SK-MEL-5 (cell line): ENCODE measurements around the gene RRP1. TPM values are rescaled to one million over a fixed set of nuclear protein-coding genes. Genes with fewer than 3 reads are reported as not detected.

Experiments
- DNase-seq: peaks from one replicate; pipeline ENCODE4 v3.0.0-alpha.2; 2016; ENCODE audit warnings: low read depth, low spot score
- in situ Hi-C: cut with HindIII; loops from 2 replicates; pipeline ENCODE4 v1.10.0; 2016; ENCODE audit warnings: low sequenced_read_pairs, high pct_unique_total_duplicates, low pct_unique_long_range_greater_than_20kb
- total RNA-seq: library from RNA; depleted of rRNA; stranded (reverse); fragments of >200 nt; shearing (Covaris generic); gene quantifications from 2 replicates; pipeline ENCODE4 v1.2.3, GENCODE V29; 2014

Gene RRP1
- total RNA-seq, 1 experiment from 2014 or later = 23.1 TPM

GRCh38 chr21:43770066-43770655, 19.2 kb upstream of the RRP1 start:
- in situ Hi-C loops = no loop called here
- DNase-seq = no peak

DNA sequence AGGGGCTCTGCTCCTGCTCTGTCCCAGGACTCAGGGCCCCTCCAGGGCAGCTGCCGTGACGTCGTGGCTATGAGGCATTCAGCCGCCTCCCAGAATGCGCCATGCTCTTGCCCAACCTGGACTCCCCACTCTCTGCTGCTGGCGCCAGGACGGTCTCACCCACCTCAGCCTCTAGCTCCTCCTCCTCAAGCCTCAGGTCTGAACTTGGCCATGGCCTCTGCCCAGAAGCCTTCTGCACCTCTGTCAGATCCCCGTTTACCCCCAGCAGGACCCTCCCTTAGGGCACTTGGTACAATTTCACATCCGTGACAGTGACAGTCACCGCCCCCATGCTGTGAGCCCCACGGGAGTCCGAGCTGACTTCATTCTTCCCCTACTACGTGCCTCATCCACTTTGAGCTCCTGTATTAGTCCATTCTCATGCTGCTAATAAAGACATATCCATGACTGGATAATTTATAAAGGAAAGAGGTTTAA, 18.1 kb upstream of the RRP1 start:
- DNase-seq = peak; percentile 34
- in situ Hi-C loops = no loop called here

- in situ Hi-C loops = no loop called here
- peak; percentile 96 for DNase-seq
Measured at GRCh38 chr21:43771698-43772424, 17.5 kb upstream of the RRP1 start.

DNA sequence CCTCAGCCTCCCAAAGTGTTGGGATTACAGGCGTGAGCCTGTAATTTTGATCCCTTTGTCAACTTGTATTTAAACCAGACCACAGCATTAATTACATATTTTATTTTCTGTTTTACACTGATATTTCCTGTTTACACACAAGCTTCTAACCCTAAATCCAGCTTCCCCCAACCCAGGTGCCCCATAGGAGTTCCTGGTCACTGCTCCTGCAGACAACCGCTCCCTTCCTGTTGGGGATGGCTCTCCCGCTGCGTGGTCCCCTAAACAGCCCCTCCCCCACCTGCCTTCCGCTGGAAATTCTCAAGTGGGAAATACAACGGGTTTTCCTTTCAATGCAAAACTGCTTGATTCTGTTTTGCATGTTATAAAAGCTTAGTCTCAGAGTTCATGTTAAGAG, 17.0 kb upstream of the RRP1 start:
- DNase-seq = no peak
- in situ Hi-C loops = no loop called here

DNA sequence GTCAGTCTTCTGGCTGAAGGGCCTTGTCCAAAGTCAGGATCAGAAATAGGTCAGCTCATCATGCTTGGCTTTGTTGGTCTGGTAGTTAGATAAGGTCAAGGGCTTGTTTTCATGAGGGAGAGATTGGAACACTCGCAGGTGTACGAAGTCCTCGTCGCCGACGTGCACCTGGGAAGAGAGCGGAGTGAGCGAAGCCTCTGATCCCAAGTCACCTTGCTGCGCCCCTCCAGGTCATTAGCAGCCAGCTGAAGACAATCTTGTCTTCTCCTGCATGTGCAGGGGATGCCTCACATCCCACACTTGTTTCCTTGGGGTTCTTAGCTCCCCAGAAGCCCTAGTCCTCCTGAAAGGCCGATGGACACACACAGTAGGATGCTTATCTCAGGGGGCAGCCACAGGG, 15.2 kb upstream of the RRP1 start:
- in situ Hi-C loops = no loop called here

DNA sequence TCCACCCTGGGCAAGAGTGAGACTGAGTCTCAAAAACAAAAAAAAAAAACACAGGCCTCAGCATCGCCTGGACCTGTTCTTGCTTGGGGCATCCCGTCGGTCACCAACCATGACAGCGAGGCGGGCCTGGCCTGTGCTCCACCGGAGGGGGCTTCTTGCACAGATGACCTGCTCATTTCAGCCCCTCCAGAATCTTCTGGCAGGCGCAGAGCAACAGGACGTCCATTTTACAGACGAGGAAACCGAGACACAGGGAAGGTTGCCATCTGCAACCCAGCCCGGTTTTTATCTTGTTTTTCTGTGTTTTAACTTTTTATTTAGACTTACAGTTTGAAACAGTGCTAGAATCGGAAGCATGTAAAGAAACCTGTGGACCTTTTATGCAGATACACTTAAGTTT, 14.2 kb upstream of the RRP1 start:
- DNase-seq = no peak
- in situ Hi-C loops = no loop called here

More for the DNA sequence above, 15.2 kb upstream of the RRP1 start:
- no peak for DNase-seq

DNA sequence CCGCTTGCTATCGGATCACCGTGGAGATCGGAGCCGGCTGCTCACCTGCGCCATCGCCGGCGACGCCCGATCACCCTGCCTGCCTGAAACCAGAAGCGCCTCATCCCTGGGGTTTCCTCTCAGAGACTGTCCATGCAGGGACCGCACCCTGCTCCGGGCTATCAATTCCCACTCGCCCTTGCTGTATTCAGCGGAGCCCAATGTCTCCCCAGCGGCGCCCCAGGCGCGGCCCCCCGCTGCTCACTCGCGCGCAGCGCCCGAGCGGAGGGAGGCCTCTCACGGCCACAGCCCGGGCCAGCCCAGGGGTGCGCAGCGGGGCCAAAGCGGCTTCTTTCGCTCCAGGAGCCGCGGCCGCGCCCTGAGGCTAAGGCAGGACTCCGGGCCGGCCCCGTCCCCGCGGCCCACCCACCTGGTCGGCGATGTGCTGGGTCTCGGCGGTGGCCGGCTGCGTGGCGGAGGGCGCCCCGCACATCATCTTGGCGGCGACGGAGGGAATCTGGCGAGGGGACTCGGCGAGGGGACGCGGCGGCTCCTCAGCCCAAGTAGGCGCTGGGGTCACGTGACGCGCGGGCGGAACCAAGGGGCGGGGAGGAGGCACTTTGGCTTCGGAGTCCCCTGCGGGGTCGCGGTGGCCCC, 13.5 kb upstream of the RRP1 start, which contains the start of gene CSTB:
TSS of gene CSTB (minus strand) at position 514 of the 636 bp plus-strand sequence. CDS start at position 475, 39 bp downstream.
- in situ Hi-C loops = no loop called here
- DNase-seq = peak; percentile 60

DNA sequence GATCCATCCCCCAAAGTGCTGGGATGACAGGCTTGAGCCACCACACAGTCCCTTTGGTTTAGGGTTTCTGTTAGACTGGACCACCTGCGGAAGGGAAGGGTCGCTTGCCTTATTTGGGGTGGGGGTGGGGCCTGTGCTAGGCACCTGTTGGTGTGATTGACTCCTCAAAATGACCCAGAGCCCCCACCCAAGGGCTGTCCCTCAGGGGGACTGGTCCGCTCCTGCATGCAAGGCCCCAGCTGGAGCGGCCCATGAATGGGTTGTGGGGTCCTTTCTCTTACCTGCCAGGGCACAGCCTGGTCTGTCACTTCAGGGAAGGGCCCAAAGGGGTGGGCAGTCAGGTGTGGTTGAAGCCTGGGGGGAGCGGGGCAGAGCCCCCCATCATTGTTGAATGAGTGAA, 11.4 kb upstream of the RRP1 start:
- in situ Hi-C loops = no loop called here
- no peak for DNase-seq

DNA sequence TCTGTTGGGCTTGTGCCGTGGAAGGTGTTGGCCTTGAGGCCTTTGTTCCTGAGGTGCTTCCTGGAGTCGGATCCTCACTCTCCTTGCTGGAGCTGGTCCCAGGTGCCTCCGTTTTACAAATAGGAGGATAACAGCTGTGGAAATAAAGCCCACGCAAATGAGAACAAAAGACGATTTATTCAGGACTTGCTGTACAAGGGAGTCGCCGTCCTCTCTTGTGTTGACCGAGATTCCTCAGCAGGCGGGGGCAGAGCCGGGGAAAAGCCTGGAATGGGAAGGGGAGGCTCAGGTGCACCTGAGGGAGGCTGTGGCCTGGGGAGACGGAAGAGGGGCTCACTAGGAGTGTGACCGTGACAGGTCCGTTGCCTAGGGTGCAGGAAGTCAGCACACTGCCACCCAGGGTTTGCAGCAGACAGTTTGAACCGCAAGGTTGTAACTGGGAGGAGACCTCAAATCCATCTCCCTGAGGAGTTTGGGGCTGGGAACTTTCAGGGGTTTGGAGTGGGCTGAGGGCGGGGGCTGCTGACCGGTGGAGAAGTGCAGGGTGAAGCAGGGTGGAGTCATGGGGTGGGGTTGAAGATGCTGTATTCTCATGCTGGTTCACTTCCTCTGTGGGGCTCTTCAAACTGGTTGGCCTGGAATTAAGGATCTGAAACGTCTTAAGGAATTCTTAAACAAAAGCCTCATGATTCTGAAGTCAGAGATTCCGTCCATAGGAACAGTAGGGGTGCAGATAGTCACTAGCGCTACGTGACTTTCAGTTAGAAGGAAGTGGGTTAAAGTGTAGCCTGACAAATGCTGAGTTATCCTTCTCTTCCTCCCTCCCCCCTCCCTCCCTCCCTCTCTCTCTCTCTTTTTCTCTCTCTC, 10.7 kb upstream of the RRP1 start:
- in situ Hi-C loops = no loop called here
- peak; percentile 55 for DNase-seq

DNA sequence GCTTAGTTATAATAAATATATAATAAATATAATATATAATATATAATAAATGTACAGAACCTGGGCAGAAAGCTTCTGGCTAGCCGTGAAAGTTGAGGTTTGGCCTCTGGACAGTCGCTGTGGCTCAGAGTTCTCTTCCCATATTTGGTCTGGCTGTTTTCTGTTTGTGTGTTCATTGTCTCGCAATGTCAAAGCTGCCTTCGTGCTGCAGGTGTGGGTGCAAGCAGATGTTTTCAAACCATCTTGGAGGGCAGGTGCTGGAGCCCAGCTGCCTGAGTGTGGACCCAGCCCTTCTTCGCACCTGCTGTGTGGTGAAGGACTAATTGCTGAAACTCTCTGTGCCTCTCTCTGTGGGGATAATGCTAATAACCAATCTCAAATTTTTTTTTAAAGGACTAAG, 9.7 kb upstream of the RRP1 start:
- in situ Hi-C loops = no loop called here
- DNase-seq = no peak

GRCh38 chr21:43781846-43782245, 7.5 kb upstream of the RRP1 start:
- no peak for DNase-seq
- in situ Hi-C loops = no loop called here

DNA sequence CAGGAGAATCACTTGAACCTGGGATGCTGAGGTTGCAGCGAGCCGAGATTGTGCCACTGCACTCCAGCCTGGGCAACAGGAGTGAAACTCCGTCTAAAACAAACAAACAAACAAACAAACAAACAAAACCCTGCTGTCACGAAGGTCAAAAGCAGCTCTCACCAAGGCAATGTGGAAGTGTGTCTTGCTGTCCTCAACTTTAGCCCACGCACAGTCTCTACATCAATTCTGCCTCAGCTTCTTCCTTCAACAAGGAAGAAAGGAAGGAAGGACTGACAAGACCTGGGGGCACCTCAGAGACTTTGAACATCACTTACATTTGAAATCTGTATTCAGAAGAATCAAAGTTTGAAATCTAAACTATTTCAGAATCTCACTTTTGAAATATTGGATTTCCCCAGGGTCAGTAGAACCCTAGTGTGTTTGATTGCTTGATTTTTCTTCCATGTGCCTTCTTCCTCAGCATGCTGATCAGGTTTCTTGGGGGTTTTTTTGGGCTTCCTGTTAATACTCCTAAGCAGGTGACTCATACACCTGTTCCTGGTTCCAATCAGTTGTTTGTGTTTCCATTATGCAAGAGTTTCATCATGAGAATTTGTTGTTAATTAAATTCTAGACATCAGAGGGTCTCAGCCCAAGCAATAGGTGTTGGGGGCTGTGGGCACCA, 6.8 kb upstream of the RRP1 start:
- in situ Hi-C loops = no loop called here
- DNase-seq = no peak

GRCh38 chr21:43783098-43783700, 6.2 kb upstream of the RRP1 start:
- no peak for DNase-seq

DNA sequence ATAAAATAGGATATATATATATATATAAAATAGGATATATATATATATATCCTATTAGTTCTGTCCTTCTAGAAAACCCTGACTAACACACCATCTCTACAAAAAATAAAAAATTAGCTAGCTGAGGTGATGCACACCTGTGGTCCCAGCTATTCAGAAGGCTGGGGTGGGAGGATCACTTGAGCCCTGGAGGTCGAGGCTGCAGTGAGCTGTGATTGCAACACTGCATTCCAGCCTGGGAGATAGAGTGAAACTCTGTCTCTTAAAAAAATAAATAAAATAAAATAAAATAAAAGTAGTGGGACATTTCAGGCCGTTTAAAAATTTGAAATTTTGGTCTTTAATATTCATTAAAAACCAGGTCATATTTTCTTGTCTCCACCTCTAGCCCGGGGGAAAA, 4.2 kb upstream of the RRP1 start:
- DNase-seq = no peak
- in situ Hi-C loops = no loop called here

More at GRCh38 chr21:43783098-43783700, 6.2 kb upstream of the RRP1 start:
- in situ Hi-C loops = no loop called here

GRCh38 chr21:43786300-43786806, 3.0 kb upstream of the RRP1 start:
- in situ Hi-C loops = no loop called here
- DNase-seq = no peak

- in situ Hi-C loops = no loop called here
- no peak for DNase-seq
Measured at GRCh38 chr21:43786807-43787440, 2.5 kb upstream of the RRP1 start.
